HEK293T (cell line): Measurements from ENCODE around the gene KIRREL3.

ENCODE experiments used
- BHLHE40 ChIP-seq: fragments of 450-650 bp; IDR thresholded peaks from 2 replicates; pipeline ENCODE4 v1.6.1; 2016; ENCODE audit warnings: mild to moderate bottlenecking, moderate library complexity, borderline replicate concordance
- FOXA1 ChIP-seq: fragments of 450-650 bp; IDR thresholded peaks from 2 replicates; pipeline ENCODE4 v1.6.1; 2016; ENCODE audit warnings: mild to moderate bottlenecking
- HDGF ChIP-seq: fragments of 450-650 bp; IDR thresholded peaks from 2 replicates; pipeline ENCODE4 v1.6.1; 2017; ENCODE audit warnings: antibody characterized with exemption, borderline replicate concordance
- SUZ12 ChIP-seq: fragments of 450-650 bp; IDR thresholded peaks from 2 replicates; pipeline ENCODE4 v1.6.1; 2016; ENCODE audit warnings: mild to moderate bottlenecking

GRCh38 chr11:126561327-126561893 lies 439.2 kb downstream of the KIRREL3 start:
- no peak for TF ChIP-seq HDGF
- no peak for TF ChIP-seq SUZ12
- no peak for TF ChIP-seq BHLHE40
- no peak for TF ChIP-seq FOXA1
